CD4-positive, alpha-beta T cell treated with Interleukin-15 for 4 hours (primary cell): ENCODE data around the gene PFDN4.
A peak's percentile ranks its signal among the peaks of the same experiment; 100 is the strongest.

Experiments
- DNase-seq: peaks from one replicate; pipeline ENCODE4 v3.0.0-alpha.2; 2020; ENCODE audit warnings: low spot score

The PFDN4 gene

GRCh38 chr20:54200487-54201267 is 7.2 kb upstream of the PFDN4 start:
- no peak for DNase-seq

GRCh38 chr20:54201268-54201846 is 6.5 kb upstream of the PFDN4 start:
- no peak for DNase-seq

GRCh38 chr20:54203281-54203680 is 4.6 kb upstream of the PFDN4 start:
- DNase-seq = no peak

- DNase-seq = no peak
These were observed 3.8 kb upstream of the PFDN4 start for GRCh38 chr20:54204063-54204462.

GRCh38 chr20:54204481-54204880 is 3.4 kb upstream of the PFDN4 start:
- no peak for DNase-seq

- DNase-seq = no peak
These were observed 2.4 kb upstream of the PFDN4 start for GRCh38 chr20:54205450-54205849.

- no peak for DNase-seq
These were observed 689 bp upstream of the PFDN4 start for GRCh38 chr20:54207053-54207742.

GRCh38 chr20:54208548-54209176 is 775 bp downstream of the PFDN4 start:
- DNase-seq = peak; percentile 7

GRCh38 chr20:54209216-54209813 is 1.4 kb downstream of the PFDN4 start:
- DNase-seq = no peak

- no peak for DNase-seq
These were observed 4.3 kb downstream of the PFDN4 start for GRCh38 chr20:54212226-54212625.

- no peak for DNase-seq
These were observed 5.0 kb downstream of the PFDN4 start for GRCh38 chr20:54212871-54213270.

GRCh38 chr20:54214566-54214965 is 6.7 kb downstream of the PFDN4 start:
- no peak for DNase-seq

GRCh38 chr20:54215157-54215789 is 7.4 kb downstream of the PFDN4 start:
- DNase-seq = no peak

- DNase-seq = no peak
These were observed 9.9 kb downstream of the PFDN4 start for GRCh38 chr20:54217762-54218161.

GRCh38 chr20:54218470-54218869 is 10.6 kb downstream of the PFDN4 start:
- DNase-seq = no peak

GRCh38 chr20:54219751-54220426 is 12.0 kb downstream of the PFDN4 start:
- no peak for DNase-seq

GRCh38 chr20:54220722-54221121 is 12.8 kb downstream of the PFDN4 start:
- DNase-seq = no peak

GRCh38 chr20:54221353-54221752 is 13.5 kb downstream of the PFDN4 start:
- peak; percentile 8 for DNase-seq

- no peak for DNase-seq
These were observed 14.4 kb downstream of the PFDN4 start for GRCh38 chr20:54221996-54222890.

GRCh38 chr20:54223285-54223684 is 15.4 kb downstream of the PFDN4 start:
- no peak for DNase-seq
